ENCODE measurements around the gene MAGEA2.
"Not testable (repeated sequence)": the region's sequence is repeated elsewhere in the genome, so short reads cannot be mapped to it uniquely, and the experiment has no call there.

Gene MAGEA2

GRCh38 chrX:152709173-152709572, 44.5 kb downstream of the MAGEA2 start, which contains the start of gene CSAG2:
TSS of gene CSAG2 (minus strand) at chrX:152709273. CDS start at chrX:152709112, 161 bp downstream.
- DNase-seq (ENCODE audit: low read depth), result not testable (repeated sequence)

- not testable (repeated sequence) for DNase-seq (ENCODE audit: low read depth)
Observed at GRCh38 chrX:152706500-152706899, 47.1 kb downstream of the MAGEA2 start.

GRCh38 chrX:152700390-152700789, 53.3 kb downstream of the MAGEA2 start:
- DNase-seq (ENCODE audit: low read depth), result not testable (repeated sequence)

Data from T follicular helper cell (primary cell).